AG10803 (cell line): ENCODE measurements around the gene FARP2.
A peak's percentile ranks its signal among the peaks of the same experiment; 100 is the strongest.
"Not testable (repeated sequence)": the region's sequence is repeated elsewhere in the genome, so short reads cannot be mapped to it uniquely, and the experiment has no call there.

Experiments used
- DNase-seq: peaks from one replicate; pipeline ENCODE4 v3.0.0; 2010; ENCODE audit warnings: low read depth
- H3K4me3 ChIP-seq: 2 replicates; pipeline ENCODE4 v1.5.1; 2011; ENCODE audit warnings: mild to moderate bottlenecking, low read length, control low read depth
- CTCF ChIP-seq: conservative IDR thresholded peaks from 2 replicates; pipeline ENCODE4 v1.5.1; 2011; ENCODE audit warnings: mild to moderate bottlenecking, low read length, control low read depth, inconsistent platforms

The FARP2 gene

GRCh38 chr2:241432824-241433448 lies 76.9 kb downstream of the FARP2 start:
- TF ChIP-seq CTCF, result no peak
- DNase-seq, result no peak
- no peak overlapping the region for H3K4me3 ChIP-seq

GRCh38 chr2:241437179-241437578 lies 81.1 kb downstream of the FARP2 start:
- no peak for DNase-seq
- H3K4me3 ChIP-seq, result no peak overlapping the region
- TF ChIP-seq CTCF, result no peak

- no peak for TF ChIP-seq CTCF
- DNase-seq, result no peak
- H3K4me3 ChIP-seq, result no peak overlapping the region
Observed at GRCh38 chr2:241441492-241441891, 85.4 kb downstream of the FARP2 start.

- no peak overlapping the region for H3K4me3 ChIP-seq
- peak; percentile 34 for DNase-seq
- no peak for TF ChIP-seq CTCF
Observed at GRCh38 chr2:241443486-241444223, 87.6 kb downstream of the FARP2 start.

- DNase-seq, result no peak
- no peak for TF ChIP-seq CTCF
- H3K4me3 ChIP-seq, result no peak overlapping the region
Observed at GRCh38 chr2:241445426-241445825, 89.3 kb downstream of the FARP2 start.

- DNase-seq, H3K4me3 ChIP-seq: not testable (repeated sequence)
Observed at GRCh38 chr2:241450092-241450491, 94.0 kb downstream of the FARP2 start.

- DNase-seq, result no peak
- no peak overlapping the region for H3K4me3 ChIP-seq
- TF ChIP-seq CTCF, result no peak
Observed at GRCh38 chr2:241451840-241452506, 95.9 kb downstream of the FARP2 start.

- H3K4me3 ChIP-seq, DNase-seq: not testable (repeated sequence)
Observed at GRCh38 chr2:241453919-241454318, 97.8 kb downstream of the FARP2 start.
